GM21390 (cell line): ENCODE results near the gene CACNA1I.

Experiments
- ATAC-seq: cut with Tn5 transposase; IDR thresholded peaks from one replicate; pipeline ENCODE4 v1.9.1; 2021; ENCODE audit not compliant: unreplicated experiment

CACNA1I gene

GRCh38 chr22:39686776-39687525 lies 116.4 kb downstream of the CACNA1I start:
- ATAC-seq: no peak

GRCh38 chr22:39688186-39688785 lies 117.7 kb downstream of the CACNA1I start:
- no peak for ATAC-seq

GRCh38 chr22:39689421-39689820 lies 118.9 kb downstream of the CACNA1I start:
- ATAC-seq: no peak

- ATAC-seq: no peak
Observed at GRCh38 chr22:39690881-39691605, 120.5 kb downstream of the CACNA1I start.

GRCh38 chr22:39693943-39694500 lies 123.5 kb downstream of the CACNA1I start:
- ATAC-seq: no peak

GRCh38 chr22:39697790-39698430 lies 127.4 kb downstream of the CACNA1I start:
- ATAC-seq: no peak

GRCh38 chr22:39699631-39700360 lies 129.2 kb downstream of the CACNA1I start:
- no peak for ATAC-seq

GRCh38 chr22:39700565-39700964 lies 130.0 kb downstream of the CACNA1I start:
- no peak for ATAC-seq

GRCh38 chr22:39703091-39703490 lies 132.5 kb downstream of the CACNA1I start:
- no peak for ATAC-seq

GRCh38 chr22:39703928-39704639 lies 133.5 kb downstream of the CACNA1I start:
- ATAC-seq: no peak

- no peak for ATAC-seq
Observed at GRCh38 chr22:39705386-39705785, 134.8 kb downstream of the CACNA1I start.

GRCh38 chr22:39706376-39707140 lies 136.0 kb downstream of the CACNA1I start:
- ATAC-seq: no peak

GRCh38 chr22:39707351-39707750 lies 136.8 kb downstream of the CACNA1I start:
- ATAC-seq: no peak

- ATAC-seq: no peak
Observed at GRCh38 chr22:39707816-39708215, 137.3 kb downstream of the CACNA1I start.

- ATAC-seq: no peak
Observed at GRCh38 chr22:39710380-39711150, 140.0 kb downstream of the CACNA1I start.

GRCh38 chr22:39712081-39712480 lies 141.5 kb downstream of the CACNA1I start:
- no peak for ATAC-seq

GRCh38 chr22:39712751-39713525 lies 142.4 kb downstream of the CACNA1I start:
- ATAC-seq: no peak
